Measurements from ENCODE around the gene KIF3A.

Gene KIF3A

DNA sequence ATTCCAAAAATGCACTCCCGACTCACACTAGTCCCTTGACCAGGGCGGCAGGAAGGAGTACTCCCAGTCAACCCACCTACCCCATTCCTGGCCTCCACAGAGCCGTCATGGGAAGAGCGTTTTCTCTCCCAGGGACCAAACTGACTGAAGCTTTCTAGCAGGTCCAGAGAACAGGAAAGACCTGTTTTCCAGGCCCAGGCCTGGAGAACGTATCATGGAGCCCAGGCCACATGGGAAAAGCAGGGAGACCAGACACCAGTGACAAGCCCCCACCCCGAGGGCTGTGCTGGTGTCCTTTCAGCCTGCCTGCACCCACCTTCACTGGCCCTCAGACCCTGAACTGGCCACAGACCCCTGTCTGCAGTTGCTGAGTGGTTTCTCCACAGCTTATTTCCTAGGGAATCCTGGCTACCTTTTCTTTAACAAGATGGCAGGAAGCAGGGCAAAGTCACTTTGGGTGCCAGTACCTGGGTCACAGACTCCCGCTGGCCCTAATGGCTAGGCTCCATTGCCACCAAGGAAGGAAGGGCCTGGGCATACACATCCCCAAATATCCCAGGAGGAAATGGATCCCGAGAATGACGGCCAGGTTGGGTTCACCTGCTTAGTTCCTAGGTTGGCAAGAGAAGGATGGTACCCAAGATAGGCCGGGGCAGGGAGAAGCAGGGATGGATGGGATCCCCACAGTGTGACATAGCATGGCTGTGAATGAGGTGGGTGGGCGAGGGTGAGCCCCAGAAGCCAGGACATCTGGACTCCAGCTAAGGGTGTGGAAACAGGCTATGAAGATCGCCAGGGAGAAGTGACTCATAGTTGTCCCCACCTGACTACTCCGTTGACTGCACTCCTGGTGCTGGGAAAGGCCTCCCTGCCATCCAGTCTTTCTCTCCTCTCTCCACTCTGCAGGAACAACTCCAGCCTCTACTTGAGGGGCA is 22.0 kb upstream of the KIF3A start:
- TF ChIP-seq, protein P1, sequence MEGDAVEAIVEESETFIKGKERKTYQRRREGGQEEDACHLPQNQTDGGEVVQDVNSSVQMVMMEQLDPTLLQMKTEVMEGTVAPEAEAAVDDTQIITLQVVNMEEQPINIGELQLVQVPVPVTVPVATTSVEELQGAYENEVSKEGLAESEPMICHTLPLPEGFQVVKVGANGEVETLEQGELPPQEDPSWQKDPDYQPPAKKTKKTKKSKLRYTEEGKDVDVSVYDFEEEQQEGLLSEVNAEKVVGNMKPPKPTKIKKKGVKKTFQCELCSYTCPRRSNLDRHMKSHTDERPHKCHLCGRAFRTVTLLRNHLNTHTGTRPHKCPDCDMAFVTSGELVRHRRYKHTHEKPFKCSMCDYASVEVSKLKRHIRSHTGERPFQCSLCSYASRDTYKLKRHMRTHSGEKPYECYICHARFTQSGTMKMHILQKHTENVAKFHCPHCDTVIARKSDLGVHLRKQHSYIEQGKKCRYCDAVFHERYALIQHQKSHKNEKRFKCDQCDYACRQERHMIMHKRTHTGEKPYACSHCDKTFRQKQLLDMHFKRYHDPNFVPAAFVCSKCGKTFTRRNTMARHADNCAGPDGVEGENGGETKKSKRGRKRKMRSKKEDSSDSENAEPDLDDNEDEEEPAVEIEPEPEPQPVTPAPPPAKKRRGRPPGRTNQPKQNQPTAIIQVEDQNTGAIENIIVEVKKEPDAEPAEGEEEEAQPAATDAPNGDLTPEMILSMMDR (IDR thresholded peaks at IDR 0.05; ENCODE audit: extremely low read depth, missing control alignments), result no peak
- DNase-seq (ENCODE audit: low spot score), result no peak

DNA sequence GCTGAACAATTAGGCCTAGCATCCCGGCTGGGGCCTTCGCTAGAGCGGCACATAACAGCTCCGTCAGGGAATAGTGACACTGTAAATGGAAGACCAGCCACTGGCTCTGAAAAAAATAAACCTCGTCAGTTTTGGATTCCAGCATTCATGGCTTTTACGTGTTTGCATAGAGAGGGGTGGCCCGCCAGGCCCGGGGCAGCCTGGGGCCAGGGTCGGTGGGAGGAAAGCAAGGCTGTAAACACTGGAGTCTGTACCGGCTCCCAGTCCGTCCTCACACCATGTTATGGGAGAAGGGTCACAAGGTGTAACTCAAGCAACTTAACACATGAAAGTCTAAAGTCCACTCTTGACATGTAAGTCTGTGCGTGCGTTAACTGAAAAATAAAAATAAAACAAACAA is 21.1 kb upstream of the KIF3A start:
- no peak for DNase-seq (ENCODE audit: low spot score)
- TF ChIP-seq, protein P1 (IDR thresholded peaks at IDR 0.05; ENCODE audit: extremely low read depth, missing control alignments), result no peak

DNA sequence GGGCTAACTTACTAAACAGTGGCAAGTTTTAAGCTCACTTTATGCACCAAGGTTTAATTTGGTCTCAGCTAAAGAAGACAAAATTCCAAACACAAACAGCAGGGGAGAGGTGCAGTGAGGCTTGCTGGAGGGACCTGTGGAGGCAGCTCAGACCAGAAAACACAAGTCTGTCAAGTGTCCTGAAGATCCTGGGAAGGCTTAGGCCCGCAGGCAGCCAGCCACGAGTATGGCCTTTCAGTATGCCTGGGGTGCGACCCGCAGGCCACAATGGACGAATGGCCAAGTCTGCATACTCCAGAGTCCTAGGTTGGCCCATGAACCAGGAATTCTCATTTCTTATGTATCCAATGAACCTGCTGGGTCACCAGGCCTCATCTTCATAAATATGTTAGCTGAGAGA is 19.2 kb upstream of the KIF3A start:
- TF ChIP-seq, protein P1 (IDR thresholded peaks at IDR 0.05; ENCODE audit: extremely low read depth, missing control alignments), result no peak
- no peak for DNase-seq (ENCODE audit: low spot score)

DNA sequence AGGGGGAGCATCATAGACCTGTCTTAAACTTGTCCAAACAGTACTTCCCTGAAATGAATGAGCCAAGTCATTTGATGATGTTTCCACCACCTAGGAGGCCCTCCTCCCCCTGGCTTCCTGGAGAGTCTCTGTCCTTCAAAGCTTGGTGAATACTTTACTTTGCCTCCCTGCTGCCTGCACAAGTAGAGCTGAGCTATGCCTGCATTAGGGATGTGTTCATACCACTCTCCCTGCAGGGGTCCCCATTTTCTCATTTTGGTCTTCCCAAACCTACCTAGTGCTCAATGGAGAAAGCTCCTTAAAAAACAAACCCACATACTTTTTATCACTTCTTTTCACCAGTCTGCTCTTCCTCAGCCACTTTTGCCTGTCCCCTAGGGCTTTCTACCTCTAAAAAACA is 17.6 kb upstream of the KIF3A start:
- no peak for DNase-seq (ENCODE audit: low spot score)
- TF ChIP-seq, protein P1 (IDR thresholded peaks at IDR 0.05; ENCODE audit: extremely low read depth, missing control alignments), result no peak

DNA sequence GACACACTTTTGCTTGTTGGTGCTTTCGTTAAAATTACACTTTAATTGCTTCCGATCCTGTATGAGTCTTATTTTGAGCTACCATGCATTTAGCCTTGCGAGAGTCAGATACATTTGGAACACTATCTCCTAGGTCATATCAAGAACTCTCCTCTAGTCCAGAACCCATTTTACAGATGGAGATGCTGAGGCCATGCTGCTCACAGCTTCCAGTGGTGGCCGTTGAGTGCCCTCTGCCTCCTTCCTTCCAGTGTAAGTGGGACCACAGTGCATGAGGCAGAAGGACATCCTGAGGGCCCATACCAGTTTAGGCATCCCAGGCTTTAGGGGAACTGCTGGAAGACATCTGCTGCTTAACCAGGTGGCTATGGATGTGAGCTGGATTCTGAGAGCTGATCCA is 16.8 kb upstream of the KIF3A start:
- TF ChIP-seq, protein P1 (IDR thresholded peaks at IDR 0.05; ENCODE audit: extremely low read depth, missing control alignments), result no peak
- no peak for DNase-seq (ENCODE audit: low spot score)

DNA sequence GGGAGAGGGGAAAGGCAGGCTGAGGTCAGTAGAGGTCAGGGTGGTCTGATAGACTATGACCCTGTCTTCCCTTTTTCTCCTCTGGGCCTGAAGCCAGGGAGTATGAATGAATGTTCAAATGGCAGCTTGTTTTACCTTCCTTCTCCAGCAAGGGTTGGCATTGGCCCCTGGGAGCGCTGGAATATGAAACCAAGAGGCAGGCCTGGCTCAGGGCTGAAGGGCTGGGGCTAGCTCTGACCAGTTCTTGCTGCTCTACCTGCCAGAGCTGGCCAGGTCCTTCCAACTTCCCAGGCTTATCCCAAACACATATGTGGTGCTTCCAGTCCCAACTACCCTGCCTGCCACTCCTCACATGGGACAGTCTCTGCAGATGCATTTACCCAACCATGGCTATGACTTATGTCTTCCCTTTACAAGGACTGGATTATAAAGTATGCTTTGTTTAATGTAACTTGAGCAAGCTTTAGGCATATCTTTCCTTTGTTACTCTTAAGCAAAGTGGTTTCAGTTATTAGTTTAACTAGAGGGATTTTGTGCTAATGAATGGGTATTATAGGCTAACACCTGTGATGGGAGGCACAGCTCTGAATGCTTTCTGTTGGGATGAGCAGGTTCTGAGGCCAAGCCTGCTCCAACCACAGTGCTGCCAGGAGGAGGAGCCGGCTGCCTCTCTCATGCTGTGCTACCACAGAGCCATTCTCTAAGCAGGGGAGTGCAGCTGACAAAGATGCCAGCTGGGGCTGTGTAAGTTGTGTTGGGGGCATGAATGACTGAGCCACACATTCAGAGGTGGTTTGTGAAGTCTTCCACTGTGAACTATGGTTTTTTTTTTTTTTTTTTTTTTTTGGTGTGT is 16.0 kb upstream of the KIF3A start:
- no peak for DNase-seq (ENCODE audit: low spot score)

More for the DNA sequence above, 16.0 kb upstream of the KIF3A start:
- TF ChIP-seq, protein P1 (IDR thresholded peaks at IDR 0.05; ENCODE audit: extremely low read depth, missing control alignments), result no peak
